Effector memory CD4-positive, alpha-beta T cell (primary cell): Measurements from ENCODE around the gene NEURL1B.

Source experiments
- DNase-seq, 3 donors: peaks; one replicate each; pipeline ENCODE4 v3.0.0-alpha.2; 2020
- H3K27ac ChIP-seq: 2 replicates; pipeline ENCODE4 v1.7.0; 2013; ENCODE audit warnings: mild to moderate bottlenecking, low read length, moderate library complexity; ENCODE audit not compliant: insufficient read depth, poor library complexity, severe bottlenecking
- H3K27me3 ChIP-seq: replicated peaks from 2 replicates; pipeline ENCODE4 v1.7.0; 2013; ENCODE audit warnings: mild to moderate bottlenecking, low read length; ENCODE audit not compliant: insufficient read depth, control insufficient read depth, poor library complexity, severe bottlenecking
- H3K36me3 ChIP-seq: 2 replicates; pipeline ENCODE4 v1.7.0; 2013; ENCODE audit warnings: mild to moderate bottlenecking, low read length, moderate library complexity; ENCODE audit not compliant: control insufficient read depth, insufficient read depth
- H3K4me1 ChIP-seq: 2 replicates; pipeline ENCODE4 v1.7.0; 2013; ENCODE audit warnings: low read length, mild to moderate bottlenecking; ENCODE audit not compliant: control insufficient read depth, insufficient read depth, poor library complexity, severe bottlenecking
- H3K4me3 ChIP-seq: 2 replicates; pipeline ENCODE4 v1.7.0; 2013; ENCODE audit warnings: low read length, low read depth, mild to moderate bottlenecking; ENCODE audit not compliant: insufficient read depth, poor library complexity, severe bottlenecking
- H3K9me3 ChIP-seq: 2 replicates; pipeline ENCODE4 v1.7.0; 2013; ENCODE audit warnings: mild to moderate bottlenecking, low read length, moderate library complexity; ENCODE audit not compliant: control insufficient read depth

The NEURL1B gene

GRCh38 chr5:172623313-172623980, 17.6 kb upstream of the NEURL1B start:
- Histone ChIP-seq H3K27ac (no peak overlapping the region), H3K27me3 (no peaks in the 10 kb centered on the region), H3K4me3 (no peak overlapping the region), H3K4me1 (no peaks in the 10 kb centered on the region), H3K9me3 (no peaks in the 10 kb centered on the region), H3K36me3 (no peaks in the 10 kb centered on the region)
- DNase-seq: no peak

- H3K36me3 ChIP-seq: no peaks in the 10 kb centered on the region
- DNase-seq: no peak
- no peak overlapping the region for H3K4me3 ChIP-seq
- H3K9me3 ChIP-seq: no peaks in the 10 kb centered on the region
- no peaks in the 10 kb centered on the region for H3K4me1 ChIP-seq
- H3K27ac ChIP-seq: no peak overlapping the region
- no peaks in the 10 kb centered on the region for H3K27me3 ChIP-seq
These were observed 16.7 kb upstream of the NEURL1B start for GRCh38 chr5:172624083-172624995.

GRCh38 chr5:172624996-172625964, 15.8 kb upstream of the NEURL1B start:
- Histone ChIP-seq H3K9me3 (no peaks in the 10 kb centered on the region), H3K4me3 (no peak overlapping the region), H3K4me1 (no peaks in the 10 kb centered on the region), H3K27ac (no peak overlapping the region), H3K36me3 (no peaks in the 10 kb centered on the region), H3K27me3 (no peaks in the 10 kb centered on the region)
- no peak for DNase-seq

- no peaks in the 10 kb centered on the region for H3K4me1 ChIP-seq
- H3K27ac ChIP-seq: no peak overlapping the region
- no peaks in the 10 kb centered on the region for H3K27me3 ChIP-seq
These were observed 15.0 kb upstream of the NEURL1B start for GRCh38 chr5:172626031-172626581.

GRCh38 chr5:172630082-172630481, 11.0 kb upstream of the NEURL1B start:
- Histone ChIP-seq H3K36me3 (no peaks in the 10 kb centered on the region), H3K4me3 (no peak overlapping the region), H3K9me3 (no peaks in the 10 kb centered on the region), H3K27ac (no peak overlapping the region), H3K27me3 (no peaks in the 10 kb centered on the region), H3K4me1 (no peaks in the 10 kb centered on the region)
- no peak for DNase-seq

More at GRCh38 chr5:172626031-172626581, 15.0 kb upstream of the NEURL1B start:
- no peak for DNase-seq
- Histone ChIP-seq H3K36me3 (no peaks in the 10 kb centered on the region), H3K9me3 (no peaks in the 10 kb centered on the region), H3K4me3 (no peak overlapping the region)

- no peaks in the 10 kb centered on the region for H3K4me1 ChIP-seq
- no peaks in the 10 kb centered on the region for H3K36me3 ChIP-seq
- DNase-seq: no peak
- H3K9me3 ChIP-seq: no peaks in the 10 kb centered on the region
- H3K4me3 ChIP-seq: no peak overlapping the region
- H3K27me3 ChIP-seq: no peaks in the 10 kb centered on the region
- H3K27ac ChIP-seq: no peak overlapping the region
These were observed 10.6 kb upstream of the NEURL1B start for GRCh38 chr5:172630482-172630881.

- H3K4me1 ChIP-seq: no peaks in the 10 kb centered on the region
- H3K27ac ChIP-seq: no peak overlapping the region
- DNase-seq: no peak
- H3K36me3 ChIP-seq: no peaks in the 10 kb centered on the region
- H3K9me3 ChIP-seq: no peaks in the 10 kb centered on the region
- H3K4me3 ChIP-seq: no peak overlapping the region
- no peaks in the 10 kb centered on the region for H3K27me3 ChIP-seq
These were observed 10.1 kb upstream of the NEURL1B start for GRCh38 chr5:172630986-172631385.

GRCh38 chr5:172632346-172633092, 8.5 kb upstream of the NEURL1B start:
- Histone ChIP-seq H3K4me3 (no peak overlapping the region), H3K27ac (no peak overlapping the region), H3K36me3 (no peaks in the 10 kb centered on the region), H3K9me3 (no peaks in the 10 kb centered on the region), H3K4me1 (no peaks in the 10 kb centered on the region), H3K27me3 (no peaks in the 10 kb centered on the region)
- DNase-seq: no peak

- Histone ChIP-seq H3K27me3 (no peaks in the 10 kb centered on the region), H3K27ac (no peak overlapping the region), H3K9me3 (no peaks in the 10 kb centered on the region), H3K4me3 (no peak overlapping the region), H3K36me3 (no peaks in the 10 kb centered on the region), H3K4me1 (no peaks in the 10 kb centered on the region)
- no peak for DNase-seq
These were observed 7.6 kb upstream of the NEURL1B start for GRCh38 chr5:172633403-172633970.
